GM21381 (cell line): ENCODE data around the gene TMEM254.
"Not testable (repeated sequence)": the region's sequence is repeated elsewhere in the genome, so short reads cannot be mapped to it uniquely, and the experiment has no call there.

Experiments used
- ATAC-seq: cut with Tn5 transposase; IDR thresholded peaks from one replicate; pipeline ENCODE4 v1.9.1; 2021; ENCODE audit warnings: mild to moderate bottlenecking, moderate library complexity; ENCODE audit not compliant: unreplicated experiment

TMEM254 gene

DNA sequence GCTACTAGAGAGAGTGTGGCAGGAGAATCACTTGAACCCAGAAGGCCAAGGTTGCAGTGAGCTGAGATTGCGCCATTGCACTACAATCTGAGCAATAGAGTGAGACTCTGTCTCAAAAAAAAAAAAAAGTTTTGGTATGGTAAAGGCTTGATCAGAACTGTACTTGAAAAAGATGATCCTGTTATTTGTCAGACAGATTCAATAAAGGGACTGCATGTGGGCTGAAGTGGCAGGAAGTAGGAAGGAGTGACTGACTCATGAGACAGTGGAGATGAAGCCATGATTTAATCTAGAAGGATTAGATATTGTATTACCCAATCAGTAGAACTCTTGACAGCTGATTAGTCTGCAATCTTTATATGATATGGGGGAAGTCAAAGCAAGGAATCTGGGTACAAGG is 2.7 kb upstream of the TMEM254 start:
- ATAC-seq, result no peak

DNA sequence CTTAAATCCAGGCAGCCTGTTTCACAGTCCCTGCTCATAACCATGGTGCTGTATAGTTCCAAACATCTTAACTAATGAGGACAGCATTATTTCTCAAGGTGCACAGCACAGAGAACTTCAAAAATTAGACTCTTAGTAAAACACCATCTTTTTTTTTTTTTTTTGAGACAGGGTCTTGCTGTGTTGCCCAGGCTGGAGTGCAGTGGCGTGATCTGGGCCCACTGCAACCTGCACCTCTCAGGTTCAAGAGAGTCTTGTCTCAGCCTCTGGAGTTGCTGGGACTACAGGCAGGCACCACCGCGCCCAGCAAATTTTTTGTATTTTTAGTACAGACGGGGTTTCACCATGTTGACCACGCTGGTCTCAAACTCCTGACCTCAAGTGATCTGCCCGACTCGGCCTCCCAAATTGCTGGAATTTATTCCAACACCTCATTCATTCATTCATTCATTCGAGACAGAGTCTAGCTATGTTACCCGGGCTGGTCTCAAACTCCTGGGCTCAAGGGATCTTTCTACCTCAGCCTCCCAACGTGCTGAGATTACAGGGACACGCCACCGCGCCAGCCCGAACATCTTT is 507 bp upstream of the TMEM254 start:
- no peak for ATAC-seq

DNA sequence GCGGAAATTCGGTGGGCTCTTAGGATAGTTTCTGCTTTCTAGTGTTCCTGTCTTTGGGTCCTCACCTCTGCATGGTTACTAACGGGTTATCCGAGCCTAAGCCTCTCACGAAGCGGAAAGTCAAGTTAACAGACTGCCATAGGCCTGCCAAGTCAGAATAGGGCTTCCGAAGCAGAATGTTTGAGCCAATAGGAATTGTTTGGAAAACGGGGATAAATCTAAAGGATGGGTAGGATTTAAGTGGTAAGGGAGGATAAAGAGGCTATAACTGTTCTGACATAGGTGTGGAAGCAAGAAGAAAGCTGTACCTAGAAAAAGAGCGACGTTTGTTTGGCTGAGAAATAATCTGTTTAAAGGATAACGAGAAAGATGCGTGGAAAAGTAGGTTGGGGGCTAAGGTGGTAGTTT is 851 bp downstream of the TMEM254 start:
- ATAC-seq, result no peak

DNA sequence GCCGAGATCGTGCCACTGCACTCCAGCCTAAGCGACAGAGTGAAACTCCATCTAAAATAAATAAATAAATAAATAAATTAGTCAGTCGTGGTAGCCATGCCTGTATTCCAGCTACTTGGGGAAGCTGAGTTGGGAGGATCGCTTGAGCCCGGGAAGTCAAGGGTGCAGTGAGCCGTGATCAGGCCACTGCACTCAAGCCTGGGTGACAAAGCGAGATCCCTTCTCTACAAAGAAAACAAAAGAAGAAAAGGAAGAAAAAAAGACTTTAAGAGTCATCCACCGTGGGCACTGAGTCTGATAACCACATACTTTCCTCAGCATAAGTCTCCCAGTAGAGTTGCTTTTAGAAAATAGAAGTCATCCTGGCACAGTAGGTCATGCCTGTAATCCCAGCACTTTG is 2.6 kb downstream of the TMEM254 start:
- no peak for ATAC-seq

DNA sequence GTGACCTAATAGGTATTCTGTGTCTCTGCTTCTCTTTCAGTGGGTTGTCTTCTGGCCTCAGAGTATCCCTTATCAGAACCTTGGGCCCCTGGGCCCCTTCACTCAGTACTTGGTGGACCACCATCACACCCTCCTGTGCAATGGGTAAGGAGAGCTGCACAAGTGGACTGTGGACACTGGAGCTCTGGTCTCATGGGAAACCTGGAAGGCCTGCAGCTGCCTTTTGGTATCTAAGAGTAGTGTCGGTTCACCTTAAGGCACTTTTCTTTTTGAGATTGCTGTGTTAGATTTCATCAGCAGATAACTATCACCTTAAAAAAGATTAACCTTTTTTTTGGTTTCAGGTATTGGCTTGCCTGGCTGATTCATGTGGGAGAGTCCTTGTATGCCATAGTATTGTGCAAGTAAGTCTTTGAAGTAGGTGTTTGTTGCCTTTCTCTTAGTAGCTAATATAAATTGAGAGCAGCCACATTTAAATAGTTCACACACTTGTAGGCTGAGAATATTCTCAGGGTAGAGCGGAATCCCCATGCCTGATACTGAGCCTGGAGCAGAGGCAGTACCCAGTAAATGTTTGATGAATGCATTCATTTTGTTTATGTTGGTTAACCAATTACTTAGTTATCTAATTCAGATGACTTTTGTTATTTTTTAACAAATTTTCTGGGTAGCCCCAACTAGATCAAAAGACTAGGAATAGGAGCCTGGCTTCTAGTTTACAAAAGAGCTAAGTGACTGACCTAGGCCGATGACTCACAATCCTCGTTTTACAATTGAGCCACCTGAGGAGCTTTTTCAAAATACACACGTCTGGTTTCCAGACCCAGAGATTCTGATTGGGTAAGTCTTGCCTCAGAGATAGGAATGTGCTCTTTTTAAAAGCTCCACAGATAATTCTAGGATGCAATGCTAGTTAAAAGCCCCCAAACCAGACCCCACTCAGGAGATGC is 3.6 kb downstream of the TMEM254 start:
- no peak for ATAC-seq

DNA sequence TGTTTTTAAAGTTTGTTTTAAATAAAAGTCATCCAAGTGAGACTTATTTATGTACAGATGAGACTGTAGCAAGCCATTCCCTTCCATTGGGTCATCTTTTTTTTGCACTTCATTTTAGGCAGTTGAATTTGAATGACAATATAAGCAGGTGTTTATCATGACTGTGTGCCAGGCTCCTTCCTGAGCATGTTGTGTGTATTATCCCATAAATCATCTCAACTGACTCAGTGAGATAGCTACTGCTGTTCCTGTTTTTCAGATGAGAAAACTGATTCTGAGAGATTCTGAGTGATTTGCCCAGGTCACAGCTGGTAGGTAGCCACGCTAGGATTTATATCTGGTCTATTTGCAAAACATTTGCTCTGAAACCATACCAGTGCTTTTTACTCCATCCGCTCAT is 11.7 kb downstream of the TMEM254 start:
- ATAC-seq, result no peak

DNA sequence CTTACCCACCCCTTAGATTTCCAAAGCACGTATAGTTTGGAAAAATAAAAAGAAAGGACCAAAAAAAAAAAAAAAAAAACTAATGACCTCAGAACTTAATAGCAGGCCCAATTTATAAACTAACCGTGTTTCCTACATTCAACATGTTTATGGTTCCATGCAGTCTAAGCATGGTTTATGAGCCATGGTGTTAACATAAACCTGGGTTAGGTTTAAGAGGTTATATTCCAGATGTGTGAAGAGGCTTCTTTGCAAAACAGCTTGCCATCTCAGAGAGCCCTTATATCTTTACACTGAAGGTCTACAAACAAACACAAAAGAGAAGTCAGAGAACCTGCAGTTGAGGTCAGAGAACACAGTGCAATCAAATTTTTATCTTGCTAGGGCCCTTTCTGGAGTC is 15.8 kb downstream of the TMEM254 start:
- ATAC-seq, result no peak

DNA sequence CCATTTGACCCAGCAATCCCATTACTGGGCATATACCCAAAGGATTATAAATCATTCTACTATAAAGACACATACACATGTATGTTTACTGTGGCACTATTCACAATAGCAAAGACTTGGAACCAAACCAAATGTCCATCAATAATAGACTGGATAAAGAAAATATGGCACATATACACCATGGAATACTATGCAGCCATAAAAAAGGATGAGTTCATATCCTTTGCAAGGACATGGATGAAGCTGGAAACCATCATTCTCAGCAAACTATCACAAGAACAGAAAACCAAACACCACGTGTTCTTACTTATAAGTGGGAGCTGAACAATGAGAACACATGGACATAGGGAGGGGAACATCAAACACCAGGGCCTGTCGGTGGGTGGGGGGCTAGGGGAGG is 19.8 kb downstream of the TMEM254 start:
- not testable (repeated sequence) for ATAC-seq

DNA sequence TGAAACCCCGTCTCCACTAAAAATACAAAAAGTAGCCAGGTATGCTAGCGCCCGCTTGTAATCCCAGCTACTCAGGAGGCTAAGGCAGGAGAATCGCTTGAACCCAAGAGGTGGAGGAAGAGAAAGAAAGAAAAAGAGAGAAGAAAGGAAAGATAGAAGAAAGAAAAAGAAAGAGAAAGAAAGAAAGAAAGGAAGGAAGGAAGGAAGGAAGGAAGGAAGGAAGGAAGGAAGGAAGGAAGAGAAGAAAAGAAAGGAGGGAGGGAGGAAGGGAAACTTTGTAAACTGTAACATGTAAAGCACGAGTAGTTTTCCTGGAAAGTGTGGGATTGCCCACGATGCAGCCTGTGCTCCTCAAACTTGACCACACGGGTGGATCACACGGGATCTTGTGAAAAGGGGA is 20.8 kb downstream of the TMEM254 start:
- ATAC-seq, result not testable (repeated sequence)

DNA sequence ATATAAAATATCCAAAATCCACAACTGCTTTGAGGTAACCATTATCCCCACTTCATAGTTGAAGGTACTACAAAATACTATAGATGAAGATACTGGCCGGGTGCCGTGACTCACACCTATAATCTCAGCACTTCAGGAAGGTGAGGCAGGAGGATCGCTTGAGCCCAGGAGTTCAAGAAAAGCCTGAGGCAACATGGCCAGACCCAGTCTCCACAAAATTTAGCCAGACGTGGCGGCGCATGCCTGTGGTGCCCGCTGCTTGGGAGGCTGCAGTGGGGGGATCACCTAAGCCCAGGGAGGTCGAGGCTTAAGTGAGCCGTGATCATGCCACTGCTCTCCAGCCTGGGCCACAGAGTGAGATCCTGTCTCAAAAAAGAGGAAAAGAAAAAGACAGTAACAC is 21.7 kb downstream of the TMEM254 start:
- no peak for ATAC-seq

DNA sequence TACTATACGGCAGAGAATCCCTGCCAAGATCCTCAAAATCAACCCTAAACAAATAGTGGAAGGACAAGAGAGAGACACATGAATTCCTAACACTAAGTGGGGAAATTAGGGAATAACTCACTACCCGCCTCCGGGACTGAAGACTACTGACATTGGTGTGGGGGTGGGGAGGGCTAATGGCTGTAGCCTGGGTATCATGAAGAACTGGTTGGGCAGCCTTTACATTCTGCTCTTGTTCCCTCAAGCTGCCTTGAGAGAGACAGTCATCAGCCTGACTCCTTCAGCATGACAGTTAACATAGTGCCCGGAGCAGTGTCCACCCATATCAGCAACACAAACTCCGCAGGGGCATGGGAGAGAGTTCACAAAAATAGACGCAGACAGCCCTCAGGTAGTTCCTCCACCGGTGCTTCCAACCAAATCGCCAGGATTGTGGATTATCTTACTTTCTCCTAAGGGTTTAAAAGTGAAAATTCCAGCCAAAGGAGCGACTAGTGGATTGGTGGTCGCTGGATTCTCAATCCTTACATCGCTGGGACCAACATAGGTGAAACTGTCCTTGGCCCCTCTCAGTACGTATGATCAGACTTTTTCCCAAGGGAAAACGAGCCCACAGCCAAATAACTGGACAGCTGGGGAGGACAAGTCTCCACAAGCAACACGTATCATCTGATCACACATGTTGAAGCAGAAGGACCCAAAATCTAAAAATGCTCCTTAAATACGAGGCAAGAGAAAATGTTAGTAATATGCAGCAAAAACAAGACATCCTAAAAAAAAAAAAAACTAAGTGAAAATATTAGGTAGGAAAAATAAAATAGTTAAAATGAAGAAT is 22.6 kb downstream of the TMEM254 start:
- ATAC-seq, result no peak

DNA sequence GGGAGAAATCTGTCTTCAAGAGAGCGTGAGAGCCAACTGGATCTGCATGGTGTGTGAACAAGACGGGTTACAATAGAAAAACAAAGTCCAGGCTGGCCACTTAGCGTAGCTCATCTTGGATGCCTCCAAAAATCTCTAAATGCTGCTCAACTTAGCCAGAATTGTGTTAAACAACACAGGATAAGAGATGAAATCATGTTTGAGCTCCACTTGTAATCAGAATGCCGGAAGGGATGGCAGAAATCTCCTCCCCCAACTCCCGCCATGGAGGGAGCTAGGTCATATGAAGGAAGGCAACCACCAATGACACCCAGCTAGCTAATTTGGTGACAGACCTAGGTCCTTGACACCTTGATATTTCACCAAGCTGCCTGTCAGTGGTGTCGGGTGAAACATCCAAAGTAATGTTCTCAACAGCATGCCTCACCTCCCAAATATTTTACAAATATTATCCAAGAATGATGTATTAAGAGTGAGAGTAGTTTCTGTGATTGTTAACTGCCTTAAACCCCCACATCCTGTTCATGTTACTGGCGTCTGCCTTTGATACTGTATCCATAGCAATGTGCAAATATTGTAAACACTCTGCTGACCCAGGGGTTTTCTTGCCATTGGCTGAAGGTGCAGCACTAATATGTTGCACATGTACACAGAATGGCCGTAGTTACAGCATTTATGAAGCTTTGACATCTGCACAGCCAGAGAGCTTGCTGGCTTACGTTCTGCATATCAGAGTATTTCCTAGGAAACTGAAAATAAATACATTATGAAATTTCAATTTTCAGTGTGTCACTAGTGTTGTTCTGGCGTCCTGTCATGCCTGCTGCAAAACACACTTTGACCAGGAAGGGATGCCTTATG is 25.8 kb downstream of the TMEM254 start:
- peak; percentile 72 for ATAC-seq

DNA sequence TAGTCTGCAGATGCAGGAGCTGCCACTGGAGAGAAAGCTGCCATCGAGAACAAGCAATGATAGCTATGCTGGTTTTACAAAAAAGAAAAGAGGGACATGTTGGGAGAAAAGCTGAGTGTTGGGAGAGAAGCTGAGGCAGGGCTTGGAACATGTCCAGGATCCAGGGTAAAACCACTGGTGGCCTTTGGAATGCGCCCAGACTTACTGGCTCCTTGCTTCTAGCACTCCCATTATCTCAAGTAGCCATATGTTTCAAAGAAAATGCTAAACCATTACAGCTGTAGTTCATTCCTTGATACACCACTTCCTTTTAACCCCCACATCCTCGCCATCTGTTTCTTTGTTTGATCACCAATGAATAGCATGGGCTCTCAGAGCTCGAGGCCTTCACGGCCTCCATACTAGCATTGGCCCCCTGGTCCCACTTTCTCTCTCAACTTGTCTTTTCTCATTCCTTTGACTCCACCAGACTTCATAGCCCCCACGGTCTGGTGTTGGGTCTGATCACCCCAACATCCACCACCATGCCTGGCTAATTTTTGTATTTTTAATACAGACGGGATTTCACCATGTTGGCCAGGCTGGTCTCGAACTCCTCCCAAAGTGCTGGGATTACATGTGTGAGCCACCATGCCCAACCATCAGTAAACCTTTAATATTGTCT is 30.2 kb downstream of the TMEM254 start:
- ATAC-seq, result no peak

DNA sequence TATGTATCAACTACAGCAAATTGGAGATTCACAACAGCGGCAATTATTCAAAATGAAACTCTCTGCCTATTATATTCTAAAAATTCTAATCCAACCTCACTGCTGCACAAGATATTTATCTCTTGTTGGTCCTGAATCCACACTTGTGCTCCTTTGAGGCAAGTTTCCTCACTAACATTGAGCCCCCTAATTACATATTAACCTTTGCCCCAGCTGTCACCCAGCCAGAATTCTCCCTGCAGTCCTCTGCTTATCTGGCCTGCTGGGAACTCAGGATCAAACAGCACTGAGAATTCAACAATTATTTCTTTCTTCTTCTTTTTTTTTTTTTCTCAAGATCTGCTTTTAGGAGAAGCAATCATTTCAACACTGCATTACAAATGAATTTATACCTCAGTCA is 32.5 kb downstream of the TMEM254 start:
- no peak for ATAC-seq

DNA sequence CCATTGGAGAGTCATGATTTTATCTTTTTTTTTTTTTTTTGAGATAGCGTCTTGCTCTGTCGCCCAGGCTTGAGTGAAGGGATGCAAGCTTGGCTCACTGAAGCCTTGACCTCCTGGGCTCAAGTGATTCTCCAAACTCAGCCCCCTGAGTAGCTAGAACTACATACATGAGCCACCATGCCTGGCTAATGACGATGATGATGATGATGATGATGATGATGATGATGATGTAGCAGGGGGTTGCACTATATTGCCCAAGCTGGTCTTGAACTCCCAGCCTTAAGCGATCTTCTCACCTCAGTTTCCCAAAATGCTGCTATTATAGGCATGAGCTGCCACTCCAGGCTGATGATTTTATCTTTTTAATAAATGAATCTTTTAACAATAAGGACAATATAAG is 40.2 kb downstream of the TMEM254 start:
- ATAC-seq, result no peak

DNA sequence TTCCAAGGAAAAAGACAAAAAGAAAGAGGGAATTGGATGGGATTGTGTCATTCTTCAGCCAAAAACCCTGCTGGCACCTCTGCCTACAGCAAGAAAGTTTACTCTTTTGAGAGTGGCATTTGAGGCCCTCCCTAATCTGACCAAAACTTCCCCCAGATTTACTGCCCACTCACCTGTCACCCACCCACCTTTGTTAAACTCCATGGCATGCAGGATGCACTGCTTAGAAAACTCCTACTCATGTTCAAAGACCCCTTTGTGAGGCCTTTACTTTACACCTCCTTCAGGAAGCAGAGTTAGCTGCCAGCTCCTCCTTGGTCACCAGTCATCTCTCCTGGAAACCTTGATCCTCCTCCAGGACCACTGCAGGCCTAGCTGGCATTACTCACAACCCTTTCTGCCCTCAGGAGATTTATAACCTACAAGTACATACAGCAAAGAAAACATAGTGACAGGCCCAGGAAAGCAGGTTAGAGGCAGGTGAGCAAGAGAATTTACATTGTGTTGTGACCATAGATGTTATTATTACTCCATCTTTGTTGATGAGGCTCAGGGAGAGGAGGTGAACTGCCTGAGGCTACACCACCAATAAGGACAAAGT is 43.7 kb downstream of the TMEM254 start:
- ATAC-seq, result no peak

DNA sequence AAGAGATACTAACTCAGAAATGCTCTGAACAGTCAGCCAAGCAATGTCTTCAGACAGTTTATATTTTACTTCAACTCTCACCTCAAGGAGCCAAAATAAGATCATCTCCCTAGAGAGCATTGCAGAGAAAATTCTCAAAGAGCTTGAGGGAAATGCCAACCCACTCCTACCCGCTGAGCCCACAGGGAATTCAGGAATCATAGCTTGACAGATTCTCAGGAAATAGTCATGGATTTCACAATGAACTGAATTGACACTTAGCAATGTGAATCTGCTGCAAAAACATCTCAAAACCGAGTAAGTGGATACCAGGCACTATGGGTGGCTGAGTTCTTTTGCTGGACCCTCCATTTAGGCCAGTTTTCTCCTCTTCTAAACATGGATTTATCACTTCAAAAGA is 44.3 kb downstream of the TMEM254 start:
- ATAC-seq, result no peak

DNA sequence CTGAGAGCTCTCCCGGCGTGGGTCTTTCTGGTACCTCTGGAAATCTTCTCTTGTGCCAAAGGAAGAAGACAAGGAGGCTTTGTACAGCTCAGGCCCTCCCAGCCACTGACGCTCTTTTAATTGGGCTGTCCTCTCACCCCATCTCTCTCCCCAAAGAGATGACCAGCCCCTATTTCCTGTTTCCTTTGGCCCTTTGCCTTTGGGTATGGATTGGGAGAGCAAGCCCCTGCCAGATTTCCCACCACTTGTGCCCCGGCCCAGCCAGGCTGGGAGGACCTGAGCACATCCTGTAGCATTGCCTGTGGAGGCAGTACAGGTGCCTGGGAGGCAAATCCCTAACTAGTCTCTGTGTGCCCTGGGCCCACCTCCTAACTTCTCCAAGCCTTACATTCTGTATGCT is 48.4 kb downstream of the TMEM254 start:
- no peak for ATAC-seq

DNA sequence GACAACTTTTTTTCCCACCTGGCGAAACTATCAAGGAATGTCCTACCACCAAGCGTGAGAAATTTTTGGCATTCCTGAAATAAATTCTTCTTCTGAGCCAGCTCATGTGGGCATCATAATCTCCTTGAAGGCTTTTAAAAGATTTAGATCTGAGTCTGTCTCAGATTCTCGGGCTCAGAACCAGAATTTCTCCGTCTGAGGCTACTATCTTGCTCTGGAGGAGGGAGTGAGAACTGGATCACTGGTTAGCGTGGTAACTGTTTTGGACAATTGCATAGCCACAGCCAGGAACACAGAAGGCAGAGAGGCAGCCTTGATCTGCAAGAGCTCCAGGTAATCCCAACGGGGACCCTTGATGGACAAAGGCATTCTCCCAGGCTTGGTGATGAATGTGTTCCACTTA is 53.0 kb downstream of the TMEM254 start:
- no peak for ATAC-seq
